ENCODE data around the gene CCDC40.

The CCDC40 gene, protein sequence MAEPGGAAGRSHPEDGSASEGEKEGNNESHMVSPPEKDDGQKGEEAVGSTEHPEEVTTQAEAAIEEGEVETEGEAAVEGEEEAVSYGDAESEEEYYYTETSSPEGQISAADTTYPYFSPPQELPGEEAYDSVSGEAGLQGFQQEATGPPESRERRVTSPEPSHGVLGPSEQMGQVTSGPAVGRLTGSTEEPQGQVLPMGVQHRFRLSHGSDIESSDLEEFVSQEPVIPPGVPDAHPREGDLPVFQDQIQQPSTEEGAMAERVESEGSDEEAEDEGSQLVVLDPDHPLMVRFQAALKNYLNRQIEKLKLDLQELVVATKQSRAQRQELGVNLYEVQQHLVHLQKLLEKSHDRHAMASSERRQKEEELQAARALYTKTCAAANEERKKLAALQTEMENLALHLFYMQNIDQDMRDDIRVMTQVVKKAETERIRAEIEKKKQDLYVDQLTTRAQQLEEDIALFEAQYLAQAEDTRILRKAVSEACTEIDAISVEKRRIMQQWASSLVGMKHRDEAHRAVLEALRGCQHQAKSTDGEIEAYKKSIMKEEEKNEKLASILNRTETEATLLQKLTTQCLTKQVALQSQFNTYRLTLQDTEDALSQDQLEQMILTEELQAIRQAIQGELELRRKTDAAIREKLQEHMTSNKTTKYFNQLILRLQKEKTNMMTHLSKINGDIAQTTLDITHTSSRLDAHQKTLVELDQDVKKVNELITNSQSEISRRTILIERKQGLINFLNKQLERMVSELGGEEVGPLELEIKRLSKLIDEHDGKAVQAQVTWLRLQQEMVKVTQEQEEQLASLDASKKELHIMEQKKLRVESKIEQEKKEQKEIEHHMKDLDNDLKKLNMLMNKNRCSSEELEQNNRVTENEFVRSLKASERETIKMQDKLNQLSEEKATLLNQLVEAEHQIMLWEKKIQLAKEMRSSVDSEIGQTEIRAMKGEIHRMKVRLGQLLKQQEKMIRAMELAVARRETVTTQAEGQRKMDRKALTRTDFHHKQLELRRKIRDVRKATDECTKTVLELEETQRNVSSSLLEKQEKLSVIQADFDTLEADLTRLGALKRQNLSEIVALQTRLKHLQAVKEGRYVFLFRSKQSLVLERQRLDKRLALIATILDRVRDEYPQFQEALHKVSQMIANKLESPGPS

DNA sequence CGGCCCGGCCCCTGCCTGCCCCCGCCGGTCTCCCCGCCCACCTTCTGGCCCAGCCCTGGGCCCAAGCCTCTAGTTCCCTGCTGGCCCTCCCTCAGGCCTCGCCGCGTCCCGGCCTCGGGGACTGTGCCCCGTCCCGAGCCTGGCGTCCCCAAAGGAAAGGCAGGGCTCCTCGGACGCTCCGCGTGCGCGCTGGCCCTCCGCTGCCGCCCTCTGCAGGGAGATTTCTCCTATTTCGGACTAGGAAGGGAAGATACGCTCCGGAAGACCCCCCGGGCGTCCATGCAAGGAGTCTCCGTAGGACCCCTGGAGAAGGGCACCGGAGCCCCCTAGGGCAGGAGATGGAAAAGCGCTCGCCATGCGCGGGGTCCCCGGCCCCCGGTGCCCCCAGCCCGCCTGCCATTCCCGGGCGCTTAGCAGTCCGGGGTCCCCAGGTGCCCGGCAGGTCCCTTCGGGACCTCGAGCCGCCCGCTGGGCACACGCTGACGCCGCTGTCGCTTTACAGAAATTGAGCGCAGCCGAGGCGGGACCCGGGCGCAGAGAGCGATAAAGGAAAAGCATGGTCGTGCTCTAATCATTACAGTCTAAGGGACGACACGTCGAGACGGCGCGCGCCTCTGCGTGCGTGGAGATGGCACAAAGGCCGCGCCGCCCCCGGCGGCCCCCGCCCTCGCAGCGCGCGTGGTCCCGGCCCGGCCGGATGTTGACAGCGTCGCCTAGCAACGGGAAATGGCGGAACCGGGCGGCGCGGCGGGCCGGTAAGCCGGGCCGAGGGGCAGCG is at the start of gene CCDC40:
Gene CCDC40, plus strand, starts transcription at position 706 of the 778 bp plus-strand sequence. Its CDS starts 21 bp downstream, at position 727.
- Histone ChIP-seq H3K36me3 (ENCODE audit: insufficient read depth) (no peaks in the 10 kb centered on the region), H3K9ac (peak within 1 kb of the TSS; percentile 75), H2AFZ (ENCODE audit: low read depth) (peak within 1 kb of the TSS; percentile 97), H3K27me3 (ENCODE audit: insufficient read depth, low read depth) (peaks cover 8% of the 10 kb centered on the region; the same call in 1 of the 2 replicates), H4K20me1 (ENCODE audit: insufficient read depth) (no peaks in the 10 kb centered on the region), H3K4me2 (peak within 1 kb of the TSS; percentile 100), H3K27ac (peak within 1 kb of the TSS; percentile 54), H3K79me2 (ENCODE audit: insufficient read depth, low read depth) (no peaks in the 10 kb centered on the region), H3K4me3 (IDR thresholded peaks at IDR 0.05; ENCODE audit: insufficient read depth, low read depth, low read length) (no peak within 1 kb of the TSS), H3K4me1 (ENCODE audit: low read depth, poor library complexity, severe bottlenecking) (peaks cover 17% of the 10 kb centered on the region)
- TF ChIP-seq, protein P1, sequence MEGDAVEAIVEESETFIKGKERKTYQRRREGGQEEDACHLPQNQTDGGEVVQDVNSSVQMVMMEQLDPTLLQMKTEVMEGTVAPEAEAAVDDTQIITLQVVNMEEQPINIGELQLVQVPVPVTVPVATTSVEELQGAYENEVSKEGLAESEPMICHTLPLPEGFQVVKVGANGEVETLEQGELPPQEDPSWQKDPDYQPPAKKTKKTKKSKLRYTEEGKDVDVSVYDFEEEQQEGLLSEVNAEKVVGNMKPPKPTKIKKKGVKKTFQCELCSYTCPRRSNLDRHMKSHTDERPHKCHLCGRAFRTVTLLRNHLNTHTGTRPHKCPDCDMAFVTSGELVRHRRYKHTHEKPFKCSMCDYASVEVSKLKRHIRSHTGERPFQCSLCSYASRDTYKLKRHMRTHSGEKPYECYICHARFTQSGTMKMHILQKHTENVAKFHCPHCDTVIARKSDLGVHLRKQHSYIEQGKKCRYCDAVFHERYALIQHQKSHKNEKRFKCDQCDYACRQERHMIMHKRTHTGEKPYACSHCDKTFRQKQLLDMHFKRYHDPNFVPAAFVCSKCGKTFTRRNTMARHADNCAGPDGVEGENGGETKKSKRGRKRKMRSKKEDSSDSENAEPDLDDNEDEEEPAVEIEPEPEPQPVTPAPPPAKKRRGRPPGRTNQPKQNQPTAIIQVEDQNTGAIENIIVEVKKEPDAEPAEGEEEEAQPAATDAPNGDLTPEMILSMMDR (conservative IDR thresholded peaks at IDR 0.05; ENCODE audit: low read depth, low read length), result no peak

DNA sequence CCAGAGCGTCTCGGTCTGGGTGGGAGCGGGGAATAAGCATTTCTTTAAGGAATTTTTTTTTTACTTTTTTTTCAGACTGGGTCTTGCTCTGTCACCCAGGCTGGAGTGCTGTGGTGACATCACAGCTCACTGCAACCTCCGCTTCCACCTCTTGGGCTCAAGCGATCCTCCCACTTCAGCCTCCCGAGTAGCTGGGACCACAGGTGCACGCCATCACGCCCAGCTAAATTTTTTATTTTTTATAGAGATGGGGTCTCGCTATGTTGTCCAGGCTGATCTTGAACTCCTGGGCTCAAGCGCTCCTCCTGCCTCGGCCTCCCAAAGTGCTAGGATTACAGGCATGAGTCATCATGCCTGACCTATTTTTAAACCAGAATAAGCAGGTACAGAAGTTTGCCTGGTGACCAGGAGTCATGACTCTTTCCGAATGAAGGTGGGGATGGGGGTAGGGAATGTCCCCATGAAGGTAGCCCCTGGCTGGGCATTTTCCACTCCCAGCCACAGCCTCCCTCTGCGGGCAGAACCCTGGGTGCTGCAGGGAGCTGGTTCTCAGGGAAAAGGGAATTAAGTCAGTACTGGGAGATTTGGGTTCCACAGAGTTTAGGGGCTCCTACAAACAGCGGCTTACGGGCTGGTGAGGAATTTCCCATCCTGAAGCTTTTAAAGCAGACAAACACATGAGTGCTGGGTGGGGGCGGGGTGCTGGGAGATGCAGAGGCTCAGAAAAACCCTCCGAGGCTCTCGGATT is 49.1 kb upstream of the CCDC40 start:
- no peaks in the 10 kb centered on the region for H4K20me1 ChIP-seq (ENCODE audit: insufficient read depth)
- no peak overlapping the region for H3K9ac ChIP-seq
- no peak overlapping the region for H3K4me2 ChIP-seq
- H3K4me3 ChIP-seq (IDR thresholded peaks at IDR 0.05; ENCODE audit: insufficient read depth, low read depth, low read length), result no peak overlapping the region
- no peak overlapping the region for H3K27ac ChIP-seq
- H3K36me3 ChIP-seq (ENCODE audit: insufficient read depth), result no peaks in the 10 kb centered on the region
- TF ChIP-seq, protein P1 (conservative IDR thresholded peaks at IDR 0.05; ENCODE audit: low read depth, low read length), result no peak
- peaks cover 11% of the 10 kb centered on the region for H3K4me1 ChIP-seq (ENCODE audit: low read depth, poor library complexity, severe bottlenecking)
- no peaks in the 10 kb centered on the region for H3K79me2 ChIP-seq (ENCODE audit: insufficient read depth, low read depth)
- no peaks in the 10 kb centered on the region for H3K27me3 ChIP-seq (ENCODE audit: insufficient read depth, low read depth)
- no peak overlapping the region for H2AFZ ChIP-seq (ENCODE audit: low read depth)

DNA sequence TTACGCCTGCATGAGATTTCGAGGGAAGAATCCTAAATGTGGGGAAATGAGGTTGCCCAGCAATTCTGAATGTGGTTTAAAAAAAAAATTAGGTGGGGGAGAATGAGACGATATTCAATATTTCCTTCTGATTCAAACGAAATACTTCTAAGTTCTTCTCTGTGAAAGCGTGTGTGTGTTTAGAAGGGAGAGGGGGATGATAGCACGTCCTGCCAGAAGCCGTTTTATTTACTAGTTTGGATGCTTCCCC is 48.6 kb upstream of the CCDC40 start:
- no peaks in the 10 kb centered on the region for H3K36me3 ChIP-seq (ENCODE audit: insufficient read depth)
- no peaks in the 10 kb centered on the region for H4K20me1 ChIP-seq (ENCODE audit: insufficient read depth)
- H3K9ac ChIP-seq, result no peak overlapping the region
- H3K4me1 ChIP-seq (ENCODE audit: low read depth, poor library complexity, severe bottlenecking), result peaks cover 16% of the 10 kb centered on the region
- H3K27ac ChIP-seq, result no peak overlapping the region
- H3K27me3 ChIP-seq (ENCODE audit: insufficient read depth, low read depth), result no peaks in the 10 kb centered on the region
- TF ChIP-seq, protein P1 (conservative IDR thresholded peaks at IDR 0.05; ENCODE audit: low read depth, low read length), result no peak
- H3K79me2 ChIP-seq (ENCODE audit: insufficient read depth, low read depth), result no peaks in the 10 kb centered on the region
- H3K4me2 ChIP-seq, result no peak overlapping the region
- H2AFZ ChIP-seq (ENCODE audit: low read depth), result no peak overlapping the region
- H3K4me3 ChIP-seq (IDR thresholded peaks at IDR 0.05; ENCODE audit: insufficient read depth, low read depth, low read length), result no peak overlapping the region
